GM18870 (cell line): ENCODE data around the gene SARS1.
"Not testable (repeated sequence)": the region's sequence is repeated elsewhere in the genome, so short reads cannot be mapped to it uniquely, and the experiment has no call there.

Experiments used
- ATAC-seq: cut with Tn5 transposase; IDR thresholded peaks from one replicate; pipeline ENCODE4 v1.9.1; 2021; ENCODE audit warnings: moderate library complexity; ENCODE audit not compliant: unreplicated experiment

The SARS1 gene

DNA sequence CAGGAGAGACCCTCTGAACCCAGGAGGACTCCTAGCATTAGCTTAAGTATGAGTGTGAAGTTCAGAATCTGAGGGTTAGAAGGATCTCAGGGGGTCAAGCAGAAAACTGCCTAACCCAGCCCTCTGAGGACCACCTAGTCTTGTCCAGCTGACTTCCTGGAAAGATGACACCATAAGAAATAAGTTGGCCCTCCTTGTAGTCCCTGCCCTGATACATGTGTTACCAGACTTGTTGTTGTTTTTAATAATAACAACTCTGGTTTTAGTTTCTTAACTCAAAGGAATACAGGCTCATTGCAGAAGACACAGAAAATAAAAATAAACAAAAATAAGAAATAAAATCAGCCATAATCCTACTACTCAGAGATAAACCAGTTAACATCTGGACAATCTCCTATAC lies 21.8 kb upstream of the SARS1 start:
- ATAC-seq = no peak

DNA sequence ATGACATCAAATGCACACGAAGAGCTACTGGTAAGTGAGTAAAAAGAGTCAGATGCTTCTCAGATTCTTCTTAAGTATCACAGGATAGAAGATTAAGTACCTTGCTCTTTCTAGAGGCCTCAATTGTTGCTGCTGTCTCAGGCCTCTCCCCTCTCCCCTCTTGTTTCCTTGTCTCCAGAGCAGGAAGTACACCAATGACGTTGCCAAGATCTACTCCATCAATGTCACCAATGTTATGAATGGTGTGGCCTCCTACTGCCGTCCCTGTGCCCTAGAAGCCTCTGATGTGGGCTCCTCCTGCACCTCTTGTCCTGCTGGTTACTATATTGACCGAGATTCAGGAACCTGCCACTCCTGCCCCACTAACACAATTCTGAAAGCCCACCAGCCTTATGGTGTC lies 21.3 kb upstream of the SARS1 start:
- ATAC-seq = no peak

DNA sequence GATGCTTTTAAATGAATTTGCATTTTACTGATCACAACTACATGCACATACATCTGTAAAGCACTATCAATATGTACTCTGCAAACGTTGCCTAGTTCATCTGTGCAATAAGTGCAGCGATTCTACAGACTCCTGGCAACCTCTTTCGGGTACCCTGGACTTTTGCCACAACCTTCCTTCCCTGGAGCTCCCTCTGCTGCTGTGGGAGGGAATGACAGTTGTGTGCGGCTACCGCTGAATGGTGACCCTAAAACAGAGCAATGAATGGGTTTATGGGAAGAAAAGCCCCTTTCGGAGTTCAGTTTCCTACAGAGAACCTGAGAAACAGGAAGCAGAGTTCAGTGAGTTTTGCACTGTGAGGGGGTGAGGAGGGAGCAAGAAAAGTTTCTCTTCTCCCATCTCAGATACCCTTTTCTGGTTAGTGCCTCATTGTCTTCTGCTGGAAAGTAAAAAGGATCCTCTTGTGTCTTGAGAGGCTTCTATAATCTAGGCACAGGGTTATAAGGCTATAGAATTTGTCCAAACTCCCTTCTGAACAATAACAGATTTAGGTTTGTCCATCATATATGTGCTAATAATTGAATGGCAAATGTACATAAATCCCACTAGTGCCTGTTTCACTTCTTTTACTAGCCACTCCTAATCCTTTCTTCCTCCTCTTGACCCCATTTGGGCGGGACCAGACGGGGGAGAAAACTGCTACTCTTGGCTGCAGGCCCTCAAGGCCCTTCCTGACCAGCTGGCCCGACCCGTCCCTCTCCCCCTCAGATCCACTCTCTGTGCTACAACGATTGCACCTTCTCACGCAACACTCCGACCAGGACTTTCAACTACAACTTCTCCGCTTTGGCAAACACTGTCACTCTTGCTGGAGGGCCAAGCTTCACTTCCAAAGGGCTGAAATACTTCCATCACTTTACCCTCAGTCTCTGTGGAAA lies 19.8 kb upstream of the SARS1 start:
- no peak for ATAC-seq

DNA sequence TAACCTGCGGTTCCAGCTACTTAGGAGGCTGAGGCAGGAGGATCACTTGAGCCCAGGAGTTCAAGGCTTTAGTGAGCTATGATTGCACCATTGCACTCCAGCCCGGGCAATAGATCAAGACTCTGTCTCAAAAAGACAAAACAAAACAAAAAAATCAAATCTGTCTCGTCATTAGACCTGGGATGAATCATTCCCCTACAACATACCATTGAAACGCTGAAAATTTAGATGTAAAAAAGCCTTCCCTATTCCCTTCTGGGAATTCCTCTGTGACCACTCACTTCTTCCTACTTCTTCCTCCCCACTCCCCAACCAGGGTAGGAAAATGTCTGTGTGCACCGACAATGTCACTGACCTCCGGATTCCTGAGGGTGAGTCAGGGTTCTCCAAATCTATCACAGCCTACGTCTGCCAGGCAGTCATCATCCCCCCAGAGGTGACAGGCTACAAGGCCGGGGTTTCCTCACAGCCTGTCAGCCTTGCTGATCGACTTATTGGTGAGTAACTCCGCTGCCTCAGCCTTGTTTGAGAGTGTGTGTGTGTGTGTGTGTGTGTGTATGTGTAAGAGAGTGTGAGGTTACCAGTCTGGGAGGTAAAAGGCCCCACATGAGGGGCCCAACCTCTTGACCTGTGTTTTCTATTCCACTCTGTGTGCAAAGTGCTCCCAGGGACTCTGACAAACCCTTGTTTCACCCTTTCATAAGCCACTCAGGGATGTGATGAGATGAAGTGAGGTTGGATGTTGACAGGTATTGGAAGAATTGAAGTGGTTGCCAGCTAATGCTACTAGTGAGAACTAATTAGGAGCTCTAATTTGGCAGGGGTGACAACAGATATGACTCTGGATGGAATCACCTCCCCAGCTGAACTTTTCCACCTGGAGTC lies 16.3 kb upstream of the SARS1 start:
- no peak for ATAC-seq

DNA sequence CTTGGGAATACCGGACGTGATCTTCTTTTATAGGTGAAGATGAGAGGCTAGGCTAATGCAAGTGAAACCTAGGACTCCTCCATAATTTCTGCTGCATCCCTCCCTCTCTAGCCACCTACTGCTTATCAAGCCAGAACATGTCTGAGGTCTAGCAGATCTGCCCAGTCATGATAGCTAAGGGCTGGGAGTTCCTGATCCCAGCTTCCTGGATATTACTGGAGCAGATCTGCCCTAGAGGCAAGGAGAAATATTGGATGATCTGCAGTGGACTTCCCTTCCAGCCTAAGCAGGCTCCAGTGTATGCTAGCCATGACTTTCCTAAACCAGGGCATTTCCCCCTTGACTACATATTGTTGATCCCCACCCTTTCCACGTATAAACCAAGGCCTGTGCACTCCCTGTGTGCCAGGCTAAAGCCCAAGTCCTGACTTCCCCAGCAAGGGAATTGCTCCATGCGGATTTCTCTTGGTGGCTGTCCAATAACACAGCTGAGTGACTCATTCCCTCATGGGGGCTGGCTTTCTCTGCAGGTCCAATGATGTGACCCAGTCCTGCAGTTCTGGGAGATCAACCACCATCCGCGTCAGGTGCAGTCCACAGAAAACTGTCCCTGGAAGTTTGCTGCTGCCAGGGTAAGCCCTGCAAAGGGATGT lies 15.5 kb upstream of the SARS1 start:
- ATAC-seq = no peak

- ATAC-seq = no peak
Observed at GRCh38 chr1:109198745-109199144, 15.0 kb upstream of the SARS1 start.

GRCh38 chr1:109199710-109200109 lies 14.0 kb upstream of the SARS1 start:
- no peak for ATAC-seq

DNA sequence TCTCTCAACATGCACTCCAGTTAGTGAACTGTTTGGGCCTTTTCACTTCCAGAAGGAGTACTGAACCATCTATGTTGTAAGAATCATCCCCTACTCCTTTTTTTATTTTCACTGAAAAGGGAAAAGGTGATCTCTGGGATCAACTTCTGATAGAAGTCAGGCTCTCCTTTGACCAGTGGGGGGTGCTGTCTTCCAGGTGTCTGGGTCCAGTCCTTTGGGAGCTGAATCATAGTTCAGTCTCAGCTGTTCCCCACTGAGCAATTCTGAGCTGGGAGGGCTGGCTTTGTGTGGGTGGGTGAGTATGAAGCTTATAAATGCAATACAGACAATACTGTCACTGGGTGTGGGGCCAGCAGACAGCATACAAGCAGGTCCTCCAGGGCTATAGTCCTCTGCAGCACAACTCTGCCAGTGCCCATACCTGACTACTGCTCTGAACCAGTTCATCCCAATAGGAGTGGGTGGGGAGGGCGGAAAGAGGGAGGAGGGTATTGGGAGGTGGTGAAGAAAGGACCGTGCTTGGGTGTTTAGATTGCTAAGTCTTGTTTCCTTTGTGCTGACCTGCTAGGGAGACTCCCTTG lies 12.5 kb upstream of the SARS1 start:
- ATAC-seq = no peak

DNA sequence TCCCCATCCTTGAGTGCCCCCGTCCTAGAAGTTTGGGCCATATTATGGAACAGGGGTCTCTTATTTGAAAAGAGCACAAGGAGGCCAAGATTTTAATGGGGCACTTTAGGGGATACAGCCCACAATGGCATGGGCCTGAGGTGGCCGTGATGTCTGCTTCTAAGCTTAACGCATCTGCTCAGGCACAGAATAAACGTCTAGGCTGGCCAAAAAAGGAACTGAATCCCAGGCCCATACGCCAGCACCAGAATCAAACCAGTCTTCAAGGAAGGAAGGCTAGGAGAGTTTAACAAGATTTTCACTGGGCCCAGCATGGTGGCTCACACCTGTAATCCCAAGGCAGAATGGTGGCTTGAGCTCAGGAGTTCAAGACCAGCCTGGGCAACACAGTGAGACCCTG lies 9.2 kb upstream of the SARS1 start:
- ATAC-seq = no peak

- no peak for ATAC-seq
Observed at GRCh38 chr1:109206339-109206738, 7.4 kb upstream of the SARS1 start.

- no peak for ATAC-seq
Observed at GRCh38 chr1:109207467-109208103, 6.1 kb upstream of the SARS1 start.

DNA sequence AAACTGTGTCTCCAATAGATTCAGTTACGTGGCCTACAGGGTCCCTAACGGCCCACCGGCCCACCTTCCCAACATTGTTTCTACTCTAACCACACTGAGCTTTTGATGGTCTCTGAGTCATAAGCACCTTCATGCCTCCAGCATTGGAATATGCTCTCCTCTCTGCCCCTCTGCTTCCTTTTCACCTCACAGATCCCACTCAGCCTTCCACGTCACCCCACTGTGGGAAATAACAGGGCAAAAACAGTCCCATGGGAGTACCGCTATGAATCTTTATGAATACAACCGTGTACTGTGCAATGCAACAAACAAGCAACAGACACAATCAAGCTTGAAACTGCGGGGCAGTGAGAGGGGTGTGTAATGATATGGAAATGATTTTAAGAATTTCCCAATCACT lies 5.3 kb upstream of the SARS1 start:
- ATAC-seq = no peak

GRCh38 chr1:109208836-109209463 lies 4.8 kb upstream of the SARS1 start:
- no peak for ATAC-seq

GRCh38 chr1:109210058-109210457 lies 3.7 kb upstream of the SARS1 start:
- ATAC-seq = no peak

GRCh38 chr1:109213345-109213823 lies 334 bp upstream of the SARS1 start:
- ATAC-seq = peak; percentile 52

GRCh38 chr1:109214695-109215623 lies 1.2 kb downstream of the SARS1 start:
- ATAC-seq = no peak

GRCh38 chr1:109216662-109217061 lies 2.9 kb downstream of the SARS1 start:
- no peak for ATAC-seq

DNA sequence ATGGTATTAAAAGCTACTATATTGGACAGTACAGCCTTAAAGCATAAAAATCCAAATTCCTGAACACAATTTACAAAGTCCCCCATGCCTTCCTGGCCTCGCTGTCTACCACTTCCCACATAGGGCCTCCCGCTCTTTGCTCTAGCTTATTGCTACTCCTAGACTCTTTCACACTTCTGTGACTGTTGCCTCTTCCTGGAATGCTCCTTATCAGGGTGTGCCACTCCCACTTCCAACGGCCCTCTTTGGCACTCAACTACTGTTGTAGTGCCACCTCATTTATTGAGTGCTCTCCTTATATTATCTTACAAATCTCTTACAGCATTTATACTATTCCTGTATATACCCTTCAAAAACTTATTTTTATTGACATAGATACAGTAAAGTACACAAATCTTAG lies 4.8 kb downstream of the SARS1 start:
- no peak for ATAC-seq

DNA sequence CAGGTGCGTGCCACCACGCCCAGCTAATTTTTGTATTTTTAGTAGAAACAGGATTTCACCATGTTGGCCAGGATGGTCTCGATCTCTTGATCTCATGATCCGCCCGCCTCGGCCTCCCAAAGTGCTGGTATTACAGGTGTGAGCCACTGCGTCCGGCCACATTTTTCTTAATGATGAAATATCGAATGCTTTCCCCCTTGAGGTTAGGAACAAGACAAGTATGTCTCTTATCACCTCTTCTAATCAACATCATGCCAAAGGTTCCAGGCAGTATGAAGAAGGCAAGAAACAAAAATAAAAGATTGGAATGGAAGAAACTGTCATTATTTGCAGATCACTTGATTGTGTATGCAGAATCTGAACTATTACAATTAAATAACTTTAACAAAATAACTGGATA lies 7.5 kb downstream of the SARS1 start:
- ATAC-seq = not testable (repeated sequence)
